SKM-1 (cell line): Measurements from ENCODE around the gene GRM2.
A peak's percentile ranks its signal among the peaks of the same experiment; 100 is the strongest.

Experiments used
- DNase-seq: peaks from one replicate; lab custom pipeline; 2025; ENCODE audit not compliant: unreplicated experiment; lab: John Stamatoyannopoulos, UW

Gene GRM2

GRCh38 chr3:51680196-51680595 is 26.7 kb upstream of the GRM2 start:
- no peak for DNase-seq

- DNase-seq = no peak
Measured at GRCh38 chr3:51680663-51681230, 26.1 kb upstream of the GRM2 start.

GRCh38 chr3:51681453-51681852 is 25.4 kb upstream of the GRM2 start:
- DNase-seq = peak; percentile 76

- peak; percentile 86 for DNase-seq
Measured at GRCh38 chr3:51682079-51682478, 24.8 kb upstream of the GRM2 start.

GRCh38 chr3:51682526-51682925 is 24.3 kb upstream of the GRM2 start:
- DNase-seq = no peak

GRCh38 chr3:51683566-51683965 is 23.3 kb upstream of the GRM2 start:
- no peak for DNase-seq

GRCh38 chr3:51684971-51685751 is 21.7 kb upstream of the GRM2 start:
- no peak for DNase-seq

- DNase-seq = no peak
Measured at GRCh38 chr3:51686056-51686455, 20.8 kb upstream of the GRM2 start.

GRCh38 chr3:51686512-51687215 is 20.2 kb upstream of the GRM2 start:
- DNase-seq = peak; percentile 83

GRCh38 chr3:51687431-51688205 is 19.2 kb upstream of the GRM2 start:
- DNase-seq = no peak

- no peak for DNase-seq
Measured at GRCh38 chr3:51688206-51688600, 18.7 kb upstream of the GRM2 start.

GRCh38 chr3:51691021-51691420 is 15.8 kb upstream of the GRM2 start:
- no peak for DNase-seq

- DNase-seq = no peak
Measured at GRCh38 chr3:51691949-51692348, 14.9 kb upstream of the GRM2 start.

GRCh38 chr3:51692980-51693395 is 13.9 kb upstream of the GRM2 start:
- DNase-seq = no peak

- DNase-seq = no peak
Measured at GRCh38 chr3:51696954-51697353, 9.9 kb upstream of the GRM2 start.

- no peak for DNase-seq
Measured at GRCh38 chr3:51698209-51698608, 8.7 kb upstream of the GRM2 start.

- DNase-seq = no peak
Measured at GRCh38 chr3:51700403-51700802, 6.5 kb upstream of the GRM2 start.

GRCh38 chr3:51702156-51702555 is 4.7 kb upstream of the GRM2 start:
- no peak for DNase-seq

GRCh38 chr3:51703068-51703760 is 3.7 kb upstream of the GRM2 start:
- DNase-seq = no peak

GRCh38 chr3:51703761-51704510 is 2.9 kb upstream of the GRM2 start:
- DNase-seq = no peak
